ENCODE results near the gene CXXC5.

CXXC5 gene

DNA sequence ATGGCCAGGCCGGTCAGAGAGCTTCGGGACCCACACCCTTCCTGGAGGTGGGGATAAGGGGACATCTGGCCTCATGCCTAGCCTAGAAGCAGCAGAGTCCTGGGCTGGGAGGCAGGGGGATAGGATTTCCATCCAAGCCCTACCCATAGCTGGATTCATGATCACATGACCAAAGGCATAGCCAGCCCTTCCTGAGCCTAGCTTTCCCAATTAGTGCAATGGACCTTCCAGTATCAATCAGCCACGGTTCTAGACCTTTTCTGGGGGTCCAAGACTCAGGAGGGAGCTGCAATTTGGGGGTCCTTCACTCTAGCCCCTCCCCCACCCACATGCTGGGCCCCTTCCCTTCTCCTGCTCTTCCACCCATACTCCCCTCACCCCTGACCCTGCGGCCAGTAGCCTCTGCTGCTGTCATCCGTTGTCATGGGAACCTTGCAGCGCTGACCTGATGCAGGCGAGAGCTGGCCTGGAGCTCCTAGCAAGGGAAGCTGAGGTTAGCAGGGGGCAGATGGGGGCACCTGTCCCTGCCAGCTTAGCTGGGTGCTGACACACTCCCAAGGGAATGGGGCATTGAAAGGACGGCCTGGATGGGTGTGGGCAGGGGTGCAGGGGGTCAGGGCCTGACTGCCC is 44.6 kb downstream of the CXXC5 start:
- DNase-seq (ENCODE audit: low read depth) = no peak

DNA sequence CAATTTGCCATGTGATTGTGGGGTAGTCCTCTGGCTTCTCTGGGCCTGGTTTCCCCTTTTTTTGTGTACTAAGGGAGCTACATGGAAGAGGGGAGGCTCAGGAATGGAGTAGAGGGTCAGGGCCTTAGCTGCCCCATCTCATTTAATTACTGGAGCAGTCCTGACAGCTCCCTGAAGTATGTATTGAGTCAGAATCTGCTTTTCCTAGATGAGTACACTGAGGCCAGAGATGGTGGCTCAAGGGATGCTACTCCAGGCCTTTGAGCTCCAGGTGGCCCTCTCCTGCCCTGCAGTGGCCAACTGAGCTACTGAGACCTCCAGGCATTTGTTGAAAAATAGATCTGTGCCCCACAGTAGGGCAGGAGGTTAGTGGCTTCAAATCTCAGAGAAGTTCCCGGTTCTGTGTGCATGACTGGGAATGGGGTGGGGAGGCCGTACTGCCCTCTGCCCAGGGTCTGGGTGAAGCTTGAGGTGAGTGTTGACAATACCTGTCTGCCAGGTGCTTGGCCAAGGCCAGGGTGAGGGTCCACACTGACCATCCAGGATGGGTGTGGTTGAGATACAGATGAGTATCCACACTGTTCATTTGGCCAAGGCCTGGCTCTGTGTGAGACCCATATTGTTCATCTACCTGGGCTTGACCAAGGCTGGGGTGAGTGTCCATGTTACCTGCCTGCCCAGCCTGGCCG is 45.7 kb downstream of the CXXC5 start:
- no peak for DNase-seq (ENCODE audit: low read depth)

- DNase-seq (ENCODE audit: low read depth) = no peak
Observed at GRCh38 chr5:139694556-139695177, 46.5 kb downstream of the CXXC5 start.

DNA sequence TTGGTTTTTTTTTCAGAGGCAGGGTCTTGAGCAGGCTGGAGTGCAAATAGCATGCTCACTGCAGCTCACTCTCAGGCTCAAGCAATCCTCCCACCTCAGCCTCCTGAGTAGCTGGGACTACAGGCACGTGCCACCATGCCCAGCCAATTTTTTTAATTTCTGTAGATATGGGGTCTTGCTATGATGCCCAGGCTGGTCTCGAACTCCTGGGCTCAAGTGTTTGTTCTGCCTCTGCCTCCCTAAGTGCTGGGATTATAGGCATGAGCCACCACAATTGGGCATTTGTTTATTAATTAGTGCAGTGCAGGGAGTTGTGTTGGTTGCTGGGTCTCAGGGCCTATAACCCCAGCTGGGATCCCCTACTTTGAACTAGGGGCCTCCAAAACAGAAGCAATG is 47.0 kb downstream of the CXXC5 start:
- DNase-seq (ENCODE audit: low read depth) = no peak

DNA sequence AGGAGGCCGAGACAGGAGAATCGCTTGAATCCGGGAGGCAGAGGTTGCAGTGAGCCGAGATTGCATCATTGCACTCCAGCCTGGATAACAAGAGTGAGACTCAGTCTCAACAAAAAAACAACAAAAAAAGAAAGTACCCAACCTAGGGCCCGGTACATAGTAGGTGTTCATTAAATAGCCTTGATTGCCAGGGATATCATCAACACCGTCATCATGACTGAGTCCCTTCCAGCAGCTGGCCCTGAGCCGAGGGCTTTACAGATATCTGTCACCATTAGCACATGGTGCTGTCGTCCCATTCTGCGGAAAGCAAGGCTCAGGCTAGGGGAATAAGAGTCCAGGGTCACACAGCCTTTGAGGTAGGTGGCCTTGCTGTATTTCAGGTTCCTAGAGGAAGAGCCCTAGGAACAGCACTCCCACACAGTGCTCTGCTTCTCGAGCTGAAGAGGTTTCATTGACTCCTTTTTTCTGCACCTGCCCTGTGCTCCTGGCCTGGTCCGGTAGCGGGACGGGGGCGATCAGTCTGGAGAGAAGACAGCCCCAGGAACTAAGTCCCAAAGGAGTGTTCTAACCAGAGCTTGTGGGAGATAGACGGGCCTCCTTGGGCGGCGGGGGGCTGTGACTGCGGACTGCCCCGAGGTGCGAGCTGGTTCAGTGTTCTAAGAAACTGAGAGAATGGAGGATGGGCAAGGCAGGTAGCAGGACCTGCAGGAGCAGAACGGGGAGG is 48.2 kb downstream of the CXXC5 start:
- DNase-seq (ENCODE audit: low read depth) = no peak

- no peak for DNase-seq (ENCODE audit: low read depth)
Observed at GRCh38 chr5:139696894-139697658, 48.9 kb downstream of the CXXC5 start.

DNA sequence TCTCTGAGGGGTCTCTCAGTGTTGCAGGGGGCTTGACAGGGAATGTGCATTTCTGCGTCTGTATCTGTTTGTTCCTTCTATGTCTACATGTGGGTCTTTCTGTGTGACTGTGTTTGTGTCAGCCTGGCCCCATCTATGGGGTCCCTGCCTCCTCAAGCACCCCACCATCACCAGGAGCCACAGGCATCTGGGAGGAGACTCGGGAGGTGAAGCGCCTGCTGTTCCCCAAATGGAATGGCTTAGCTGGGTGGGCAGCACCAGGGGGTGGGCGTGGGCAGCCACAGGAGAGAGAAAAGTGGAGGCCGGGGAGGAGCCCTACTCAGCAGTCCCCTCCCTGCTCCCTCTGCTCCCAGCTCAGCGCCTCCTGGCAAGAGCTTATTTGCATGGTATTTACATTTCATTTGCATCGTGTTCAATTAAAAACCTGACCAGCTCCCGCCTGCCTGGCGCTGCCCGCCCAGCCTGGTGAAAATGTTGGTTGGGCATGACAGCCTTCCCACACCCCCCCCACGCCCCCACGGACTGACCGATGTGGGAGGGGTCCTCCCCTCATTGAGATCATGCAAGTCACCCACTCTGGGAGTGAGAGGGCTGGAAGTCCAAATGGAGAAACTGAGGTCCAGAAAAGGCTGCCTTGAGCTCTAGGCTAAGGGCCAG is 50.5 kb downstream of the CXXC5 start:
- DNase-seq (ENCODE audit: low read depth) = no peak

DNA sequence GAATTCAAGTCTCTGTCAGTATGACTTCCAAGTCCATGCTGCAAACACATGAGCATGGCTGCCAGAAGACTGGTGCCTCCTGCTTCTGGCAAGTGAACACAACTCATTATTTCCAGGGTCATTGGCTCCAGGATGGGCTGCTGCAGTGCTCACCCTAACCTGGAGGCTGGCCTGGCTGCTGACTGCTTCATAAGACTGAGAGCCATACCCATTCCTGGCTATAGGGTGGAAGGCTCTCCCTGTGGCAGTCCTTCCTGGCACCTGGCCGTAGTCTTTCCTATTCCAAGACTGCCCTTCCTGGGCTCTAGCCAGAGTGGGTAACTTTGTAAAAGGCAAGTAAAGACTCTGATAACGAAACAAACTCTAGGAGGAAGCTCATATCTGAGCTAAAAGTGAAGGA is 51.2 kb downstream of the CXXC5 start:
- DNase-seq (ENCODE audit: low read depth) = no peak

GRCh38 chr5:139700711-139701055 is 52.5 kb downstream of the CXXC5 start:
- DNase-seq (ENCODE audit: low read depth) = no peak

DNA sequence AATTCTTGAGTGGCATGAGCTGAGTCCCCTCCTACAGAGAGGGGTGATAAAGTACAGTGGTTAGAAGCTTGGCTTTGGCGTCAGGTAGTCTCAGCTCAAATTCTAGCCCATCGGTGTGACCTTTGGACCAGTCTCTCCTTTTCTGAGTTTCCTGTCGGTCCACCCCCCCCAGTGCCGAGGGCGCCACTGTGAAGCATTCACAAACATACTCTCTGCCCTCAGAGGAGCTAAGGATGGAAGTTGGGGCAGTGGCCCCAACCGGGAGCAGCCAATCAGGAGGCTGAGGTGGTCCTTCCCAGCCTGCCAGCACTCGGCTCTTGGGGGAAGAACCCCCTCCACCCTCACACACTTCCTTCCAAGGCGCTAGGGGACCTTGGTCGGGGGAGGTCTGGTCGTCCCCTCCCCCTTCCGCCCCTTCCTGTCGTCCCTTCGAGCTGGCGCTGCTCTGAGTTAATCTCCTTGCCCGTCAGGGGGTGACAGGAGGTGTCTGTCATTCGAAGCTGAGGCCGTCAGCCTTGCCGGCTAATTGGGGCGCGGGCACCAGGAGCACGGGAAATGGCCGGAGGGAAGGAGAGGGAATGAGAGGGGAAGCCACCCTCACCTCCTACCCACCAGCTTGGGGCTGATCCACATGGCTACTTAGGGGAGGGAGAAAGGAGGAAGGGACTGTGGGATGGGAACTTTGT is 53.0 kb downstream of the CXXC5 start:
- DNase-seq (ENCODE audit: low read depth) = no peak

DNA sequence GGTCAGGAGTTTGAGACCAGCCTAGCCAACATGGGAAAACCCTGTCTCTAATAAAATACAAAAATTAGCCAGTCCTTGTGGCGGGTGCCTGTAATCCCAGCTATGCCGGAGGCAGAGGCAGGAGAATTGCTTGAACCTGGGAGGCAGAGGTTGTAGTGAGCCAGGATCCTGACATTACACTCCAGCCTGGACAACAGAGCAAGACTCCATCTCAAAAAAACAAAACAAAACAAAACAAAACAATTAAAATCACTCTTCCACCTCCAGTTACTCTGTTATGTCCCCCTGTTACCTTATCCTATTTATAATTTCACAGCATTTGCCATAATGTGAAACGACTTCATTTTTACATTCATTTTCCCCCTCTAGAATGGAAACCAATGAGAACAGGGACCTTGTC is 54.4 kb downstream of the CXXC5 start:
- DNase-seq (ENCODE audit: low read depth) = no peak

DNA sequence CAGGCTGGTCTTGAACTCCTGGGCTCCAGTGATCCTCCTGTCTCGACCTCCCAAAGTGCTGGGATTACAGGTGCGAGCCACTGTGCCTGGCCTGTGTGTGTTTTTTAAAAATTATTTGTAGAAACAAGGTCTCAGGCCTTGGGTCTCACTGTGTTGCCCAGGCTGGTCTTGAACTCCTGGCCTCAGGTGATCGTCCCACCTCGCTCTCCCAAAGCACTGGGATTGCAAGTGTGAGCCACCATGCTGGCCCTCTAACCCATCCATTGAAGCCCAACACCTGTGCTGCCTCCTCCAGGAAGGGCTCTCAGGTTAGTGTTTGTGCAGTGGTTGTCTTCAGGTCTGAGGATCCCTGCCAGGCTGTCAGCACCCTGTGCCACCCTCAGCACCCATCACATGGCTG is 56.6 kb downstream of the CXXC5 start:
- DNase-seq (ENCODE audit: low read depth) = no peak

- DNase-seq (ENCODE audit: low read depth) = no peak
Observed at GRCh38 chr5:139705191-139705590, 57.0 kb downstream of the CXXC5 start.

- no peak for DNase-seq (ENCODE audit: low read depth)
Observed at GRCh38 chr5:139705655-139706587, 57.8 kb downstream of the CXXC5 start.

DNA sequence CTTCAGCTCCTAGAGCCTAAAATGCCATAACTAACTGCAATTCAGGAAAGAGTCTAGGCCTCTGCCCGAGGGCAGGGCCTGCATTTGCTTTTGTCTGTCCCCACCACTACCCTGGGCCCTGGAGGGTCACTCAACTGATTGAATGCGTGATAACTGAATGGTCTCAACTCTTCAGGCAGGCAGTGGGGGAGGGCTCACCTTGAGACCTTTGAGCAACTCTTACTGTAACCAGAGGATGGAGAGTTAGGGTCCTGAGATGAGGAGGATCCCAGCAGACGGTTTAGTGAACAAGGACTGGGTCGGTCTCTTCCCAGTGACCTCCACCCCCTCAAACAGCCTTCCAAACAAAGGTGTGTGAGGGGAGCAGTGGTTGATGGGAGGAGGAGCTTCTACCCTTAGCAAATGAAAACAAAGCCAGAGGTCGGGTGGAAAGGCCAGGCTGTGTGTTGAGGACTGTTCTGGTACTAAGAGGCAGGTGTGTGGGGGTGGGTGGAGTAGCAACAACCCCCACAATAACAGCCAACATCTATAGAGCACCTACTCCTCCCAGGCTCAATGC is 59.4 kb downstream of the CXXC5 start:
- no peak for DNase-seq (ENCODE audit: low read depth)

GRCh38 chr5:139708434-139708861 is 60.3 kb downstream of the CXXC5 start:
- no peak for DNase-seq (ENCODE audit: low read depth)

GRCh38 chr5:139708877-139709581 is 60.9 kb downstream of the CXXC5 start:
- no peak for DNase-seq (ENCODE audit: low read depth)

DNA sequence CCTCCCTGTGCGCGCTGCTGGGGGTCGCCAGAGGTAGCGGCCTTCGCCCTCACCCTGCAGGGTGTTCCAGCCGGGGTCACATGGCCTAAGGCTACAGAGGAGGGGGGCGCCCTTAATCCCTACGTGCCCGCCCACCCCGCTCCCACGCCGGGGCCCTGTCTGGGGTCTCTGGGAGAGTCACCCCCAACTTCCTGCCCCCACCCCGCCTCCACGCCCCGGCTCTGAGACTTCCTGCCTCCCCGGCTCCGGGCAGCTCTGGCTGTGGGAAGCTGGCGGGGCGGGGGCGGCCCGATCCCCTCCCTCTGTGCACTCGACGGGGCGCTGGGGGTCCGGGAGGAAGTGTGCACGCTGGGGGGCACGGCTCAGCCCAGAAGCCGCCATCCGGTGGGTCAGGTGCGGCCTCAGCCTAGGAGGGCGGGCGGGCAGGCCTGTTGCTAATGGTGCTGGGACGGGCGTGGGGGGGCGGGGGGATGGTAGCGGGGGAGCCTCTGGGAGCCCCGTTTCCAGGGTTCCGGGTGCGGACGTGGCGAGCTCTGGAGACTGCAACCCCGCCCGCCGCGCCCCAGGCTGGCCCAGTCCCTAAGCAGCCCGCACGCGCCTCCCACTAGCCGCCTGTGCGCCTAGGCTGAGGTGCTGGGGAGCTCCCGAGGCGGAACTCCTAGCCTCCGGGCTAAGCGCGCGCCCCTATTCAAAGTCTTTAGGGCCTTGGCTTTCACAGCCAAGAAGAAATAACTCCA is 61.6 kb downstream of the CXXC5 start:
- DNase-seq (ENCODE audit: low read depth) = no peak
